ENCODE results near the gene PLIN3. TPM values are rescaled to one million over a fixed set of nuclear protein-coding genes. Genes with fewer than 3 reads are reported as not detected.

The PLIN3 gene
- total and polyA plus RNA-seq, 2 donors (not counting 3 experiments of a cell fraction or from before 2014, with no cell fraction given), result 76.8 to 88.9 TPM

- Histone ChIP-seq H3K4me1 (ENCODE audit: control insufficient read depth, extremely low read depth, insufficient read depth, low read length) (no peaks in the 10 kb centered on the region), H3K9me3 (replicated peaks; ENCODE audit: control insufficient read depth, insufficient read depth, low read length) (no peaks in the 10 kb centered on the region), H3K27me3 (ENCODE audit: control insufficient read depth in 2 of 2, insufficient read depth in 2 of 2, low read length in 2 of 2) (no peaks in the 10 kb centered on the region), H2AFZ (ENCODE audit: low read depth, low read length) (no peak overlapping the region), H4K20me1 (replicated peaks; ENCODE audit: control insufficient read depth, extremely low read depth, insufficient read depth, low read length) (no peaks in the 10 kb centered on the region), H3K9ac (replicated peaks; ENCODE audit: extremely low read depth, insufficient read depth, low read length) (no peak overlapping the region), H3K4me2 (ENCODE audit: insufficient read depth, low read length) (no peak overlapping the region), H3K4me3 (replicated peaks in 1 of 3; ENCODE audit: insufficient read depth in 1 of 3, low read depth in 1 of 3, low read length in 3 of 3) (no peak overlapping the region), H3K36me3 (ENCODE audit: control insufficient read depth in 2 of 2, extremely low read depth in 1 of 2, insufficient read depth in 2 of 2, low read length in 2 of 2) (peaks cover 5 to 28% of the 10 kb centered on the region in 2 experiments), H3K9me1 (replicated peaks; ENCODE audit: control insufficient read depth, extremely low read depth, insufficient read depth, low read length) (no peaks in the 10 kb centered on the region), H3K27ac (ENCODE audit: insufficient read depth, low read depth, low read length) (no peak overlapping the region), H3K79me2 (ENCODE audit: control insufficient read depth, insufficient read depth, low read length) (no peaks in the 10 kb centered on the region)
- no peak for DNase-seq (ENCODE audit: low read depth, low spot score)
- no TSS peak for BruUV-seq (replicated peaks)
- ChIA-PET POLR2A (no interaction called here), CTCF (interaction anchor here (1.4 to 8.7 kb wide), 4 partner anchors 9 to 178 kb away, joined by 13 to 514 read pairs (median 34); no protein-coding TSS in a partner anchor)
- dilution Hi-C loops (cut with MboI; ENCODE audit: extremely low pct_ligation_motif_present, low sequenced_read_pairs) (no loop called here), intact Hi-C loops (cut with micrococcal nuclease) (no loop called here)
- FAIRE-seq, result no peak
- TF ChIP-seq POLR2AphosphoS5 (IDR thresholded peaks at IDR 0.05; ENCODE audit: insufficient read depth, low read depth, low read length), result no peak
- TF ChIP-seq FOS (IDR thresholded peaks at IDR 0.05; ENCODE audit: borderline replicate concordance, insufficient read depth, low read length), result no peak
- TF ChIP-seq EZH2 (IDR thresholded peaks at IDR 0.05; ENCODE audit: borderline replicate concordance, low read depth, low read length, severe bottlenecking), result no peak
- no peak for TF ChIP-seq MYC (IDR thresholded peaks at IDR 0.05; ENCODE audit: low read depth, low read length)
- TF ChIP-seq MAX (IDR thresholded peaks at IDR 0.05; ENCODE audit: insufficient read depth, insufficient read length), result no peak
- no peak for TF ChIP-seq CTCF (IDR thresholded peaks at IDR 0.05; ENCODE audit: extremely low read depth in 1 of 2, insufficient read depth in 1 of 2, low read depth in 1 of 2, low read length in 2 of 2)
These were observed 15.0 kb downstream of the PLIN3 start for GRCh38 chr19:4852484-4852883.
